Skeletal muscle satellite cell (primary cell): ENCODE data around the gene AVL9.
A peak's percentile ranks its signal among the peaks of the same experiment; 100 is the strongest.
"Not testable (repeated sequence)": the region's sequence is repeated elsewhere in the genome, so short reads cannot be mapped to it uniquely, and the experiment has no call there.

Source experiments
- H3K27me3 ChIP-seq: 2 replicates; pipeline ENCODE4 v1.7.0; 2013; ENCODE audit warnings: low read length; ENCODE audit not compliant: control insufficient read depth, insufficient read depth
- H3K36me3 ChIP-seq: 2 replicates; pipeline ENCODE4 v1.7.0; 2013; ENCODE audit warnings: mild to moderate bottlenecking, control low read depth, low read length; ENCODE audit not compliant: insufficient read depth
- H3K4me1 ChIP-seq: 2 replicates; pipeline ENCODE4 v1.7.0; 2013; ENCODE audit warnings: low read length; ENCODE audit not compliant: control insufficient read depth, insufficient read depth
- H3K4me2 ChIP-seq: 2 replicates; pipeline ENCODE4 v1.7.0; 2013; ENCODE audit warnings: mild to moderate bottlenecking, low read length
- H3K4me3 ChIP-seq: 2 replicates; pipeline ENCODE4 v1.7.0; 2013; ENCODE audit warnings: low read length
- H3K9ac ChIP-seq: 2 replicates; pipeline ENCODE4 v1.7.0; 2013; ENCODE audit warnings: mild to moderate bottlenecking, low read depth, low read length, moderate library complexity
- H3K9me3 ChIP-seq: replicated peaks from 2 replicates; pipeline ENCODE4 v1.7.0; 2013; ENCODE audit warnings: mild to moderate bottlenecking, control low read depth, low read length

Gene AVL9

GRCh38 chr7:32499755-32500154 lies 4.5 kb downstream of the AVL9 start:
- not testable (repeated sequence) for H3K27me3 ChIP-seq, H3K4me2 ChIP-seq, H3K9me3 ChIP-seq, H3K9ac ChIP-seq, H3K4me3 ChIP-seq
- H3K4me1 ChIP-seq = peaks cover 29% of the 10 kb centered on the region
- H3K36me3 ChIP-seq = peaks cover 12% of the 10 kb centered on the region

- peak overlapping the region; percentile 78 for H3K4me2 ChIP-seq
- H3K9ac ChIP-seq, H3K4me3 ChIP-seq, H3K27me3 ChIP-seq, H3K9me3 ChIP-seq: not testable (repeated sequence)
- peaks cover 29% of the 10 kb centered on the region for H3K4me1 ChIP-seq
- peaks cover 12% of the 10 kb centered on the region for H3K36me3 ChIP-seq
These were observed 4.9 kb downstream of the AVL9 start for GRCh38 chr7:32500216-32500615.

GRCh38 chr7:32500922-32501341 lies 5.6 kb downstream of the AVL9 start:
- H3K9me3 ChIP-seq = no peaks in the 10 kb centered on the region
- peak overlapping the region; percentile 59 for H3K4me3 ChIP-seq
- peak overlapping the region; percentile 78 for H3K4me2 ChIP-seq
- H3K9ac ChIP-seq = peak overlapping the region; percentile 68
- no peaks in the 10 kb centered on the region for H3K27me3 ChIP-seq
- peaks cover 12% of the 10 kb centered on the region for H3K36me3 ChIP-seq
- peaks cover 34% of the 10 kb centered on the region for H3K4me1 ChIP-seq

- no peaks in the 10 kb centered on the region for H3K9me3 ChIP-seq
- peak overlapping the region; percentile 68 for H3K9ac ChIP-seq
- H3K4me3 ChIP-seq = peak overlapping the region; percentile 59
- H3K36me3 ChIP-seq = peaks cover 12% of the 10 kb centered on the region
- no peaks in the 10 kb centered on the region for H3K27me3 ChIP-seq
- H3K4me2 ChIP-seq = peak overlapping the region; percentile 78
- H3K4me1 ChIP-seq = peaks cover 36% of the 10 kb centered on the region
These were observed 6.2 kb downstream of the AVL9 start for GRCh38 chr7:32501522-32501921.

- Histone ChIP-seq H3K9me3 (no peaks in the 10 kb centered on the region), H3K4me2 (peak overlapping the region; percentile 4), H3K4me1 (peaks cover 43% of the 10 kb centered on the region), H3K9ac (no peak overlapping the region), H3K27me3 (no peaks in the 10 kb centered on the region), H3K36me3 (peaks cover 12% of the 10 kb centered on the region), H3K4me3 (no peak overlapping the region)
These were observed 7.4 kb downstream of the AVL9 start for GRCh38 chr7:32502728-32503127.

GRCh38 chr7:32506266-32507054 lies 11.2 kb downstream of the AVL9 start:
- Histone ChIP-seq H3K36me3 (no peaks in the 10 kb centered on the region), H3K9me3 (no peaks in the 10 kb centered on the region), H3K4me2 (peak overlapping the region; percentile 37), H3K27me3 (no peaks in the 10 kb centered on the region), H3K4me3 (peak overlapping the region; percentile 17), H3K9ac (peak overlapping the region; percentile 62), H3K4me1 (peaks cover 36% of the 10 kb centered on the region)

- Histone ChIP-seq H3K27me3 (no peaks in the 10 kb centered on the region), H3K9ac (peak overlapping the region; percentile 62), H3K9me3 (no peaks in the 10 kb centered on the region), H3K4me1 (peaks cover 34% of the 10 kb centered on the region), H3K4me3 (peak overlapping the region; percentile 39), H3K36me3 (no peaks in the 10 kb centered on the region), H3K4me2 (peak overlapping the region; percentile 37)
These were observed 12.1 kb downstream of the AVL9 start for GRCh38 chr7:32507414-32507813.

- Histone ChIP-seq H3K4me1 (peaks cover 33% of the 10 kb centered on the region), H3K9ac (no peak overlapping the region), H3K9me3 (no peaks in the 10 kb centered on the region), H3K36me3 (no peaks in the 10 kb centered on the region), H3K27me3 (no peaks in the 10 kb centered on the region), H3K4me3 (no peak overlapping the region), H3K4me2 (no peak overlapping the region)
These were observed 16.5 kb downstream of the AVL9 start for GRCh38 chr7:32511791-32512190.

GRCh38 chr7:32513210-32513609 lies 17.9 kb downstream of the AVL9 start:
- Histone ChIP-seq H3K9ac (no peak overlapping the region), H3K4me3 (no peak overlapping the region), H3K4me1 (peaks cover 21% of the 10 kb centered on the region), H3K36me3 (peaks cover 5% of the 10 kb centered on the region), H3K4me2 (no peak overlapping the region), H3K27me3 (no peaks in the 10 kb centered on the region), H3K9me3 (no peaks in the 10 kb centered on the region)

GRCh38 chr7:32515890-32516550 lies 20.7 kb downstream of the AVL9 start:
- Histone ChIP-seq H3K4me2 (no peak overlapping the region), H3K27me3 (no peaks in the 10 kb centered on the region), H3K9me3 (peaks cover 16% of the 10 kb centered on the region), H3K4me1 (peaks cover 21% of the 10 kb centered on the region), H3K9ac (no peak overlapping the region), H3K4me3 (no peak overlapping the region), H3K36me3 (peaks cover 17% of the 10 kb centered on the region)

- Histone ChIP-seq H3K4me2 (no peak overlapping the region), H3K27me3 (no peaks in the 10 kb centered on the region), H3K9me3 (peaks cover 16% of the 10 kb centered on the region), H3K4me3 (no peak overlapping the region), H3K36me3 (peaks cover 17% of the 10 kb centered on the region), H3K4me1 (peaks cover 19% of the 10 kb centered on the region), H3K9ac (no peak overlapping the region)
These were observed 21.3 kb downstream of the AVL9 start for GRCh38 chr7:32516551-32517100.
